ENCODE results near the gene ZMYND8.
A peak's percentile ranks its signal among the peaks of the same experiment; 100 is the strongest.

ZMYND8 gene

DNA sequence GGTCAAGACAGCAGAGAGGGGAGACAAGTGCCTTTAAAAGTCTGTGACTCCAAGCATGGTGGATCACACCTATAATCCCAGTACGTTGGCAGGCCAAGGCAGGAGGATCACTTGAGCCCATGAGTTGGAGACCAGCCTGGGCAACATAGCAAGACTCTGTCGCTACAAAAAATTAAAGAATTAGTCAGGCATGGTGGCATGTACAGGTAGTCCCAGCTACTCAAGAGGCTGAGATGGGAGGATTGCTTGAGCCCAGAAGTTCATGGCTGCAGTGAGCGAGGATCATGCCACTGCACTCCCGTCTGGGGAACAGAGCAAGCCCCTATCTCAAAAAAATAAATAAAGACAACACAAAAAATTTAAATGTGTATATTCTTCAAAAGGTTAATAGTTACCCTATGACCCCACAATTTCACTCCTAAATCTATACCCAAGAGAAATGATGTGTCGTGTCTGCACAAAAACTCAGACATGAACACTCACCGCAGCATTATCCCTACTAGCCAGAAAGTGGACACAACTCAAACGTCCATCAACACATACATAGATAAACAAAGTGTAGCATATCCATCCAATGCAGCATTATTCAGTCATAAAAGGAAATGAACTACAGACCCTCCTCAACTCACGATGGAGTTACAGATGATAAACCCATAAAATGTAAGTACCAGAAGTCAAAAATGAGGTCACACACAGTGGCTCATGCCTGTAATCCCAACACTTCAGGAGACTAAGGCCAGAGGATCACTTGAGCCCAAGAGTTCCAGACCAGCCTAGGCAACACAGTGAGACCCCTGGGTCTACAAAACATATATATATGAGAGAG lies 23.9 kb downstream of the ZMYND8 start:
- DNase-seq = no peak

DNA sequence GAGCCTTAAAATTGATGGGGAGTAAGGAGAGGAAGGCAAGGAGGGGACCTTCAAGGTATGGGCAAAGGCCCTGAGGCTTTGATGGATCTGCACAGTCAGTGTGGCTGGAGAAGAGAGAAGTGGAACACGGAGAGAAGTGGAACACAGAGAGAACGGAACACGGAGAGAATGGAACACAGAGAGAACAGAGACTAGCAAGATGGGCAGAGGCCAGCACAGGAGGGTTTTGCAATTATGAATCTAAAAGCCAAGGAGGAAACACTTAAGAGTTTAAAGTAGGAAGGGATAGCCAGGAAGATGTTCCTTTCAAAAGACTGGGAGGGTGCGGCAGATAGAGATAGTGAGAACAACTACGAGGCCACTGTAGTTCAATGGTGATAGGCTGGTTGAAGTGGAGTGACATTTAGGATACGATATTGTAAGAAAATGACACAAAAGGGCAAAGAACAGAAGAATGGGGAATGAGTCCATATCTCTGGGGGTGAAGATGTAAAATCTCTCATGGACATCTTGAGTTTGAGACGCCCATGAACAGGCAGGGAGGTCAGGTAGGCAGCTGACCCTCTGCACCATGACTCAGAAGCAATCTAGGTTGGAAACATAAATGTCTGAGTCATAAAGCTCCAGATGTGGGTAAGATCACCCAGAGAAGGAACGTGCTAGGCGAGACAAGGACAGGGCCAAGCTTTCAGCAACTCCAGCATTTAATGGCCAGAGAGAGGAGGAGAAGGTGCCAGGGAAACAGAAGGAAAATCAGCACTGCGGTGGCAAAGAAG lies 25.4 kb downstream of the ZMYND8 start:
- DNase-seq = no peak

DNA sequence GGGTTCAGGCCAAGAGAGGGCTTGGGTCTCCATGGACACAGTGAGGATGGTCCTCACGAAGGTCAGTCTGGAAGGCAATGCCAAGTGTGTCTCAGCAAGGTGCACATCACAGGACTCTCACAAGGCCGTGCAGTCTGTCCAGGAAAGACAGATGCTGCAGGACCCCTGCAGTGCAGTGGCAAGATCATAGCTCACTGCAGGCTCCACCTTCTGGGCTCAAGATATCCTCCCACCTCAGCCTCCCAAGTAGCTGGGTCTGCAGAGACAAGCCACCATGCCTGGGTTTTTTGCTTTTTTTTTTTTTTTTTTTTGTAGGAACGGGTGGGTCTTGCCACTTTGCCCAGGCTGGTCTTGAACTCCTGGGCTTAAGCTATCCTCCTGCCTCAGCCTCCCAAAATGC lies 26.4 kb downstream of the ZMYND8 start:
- DNase-seq = no peak

DNA sequence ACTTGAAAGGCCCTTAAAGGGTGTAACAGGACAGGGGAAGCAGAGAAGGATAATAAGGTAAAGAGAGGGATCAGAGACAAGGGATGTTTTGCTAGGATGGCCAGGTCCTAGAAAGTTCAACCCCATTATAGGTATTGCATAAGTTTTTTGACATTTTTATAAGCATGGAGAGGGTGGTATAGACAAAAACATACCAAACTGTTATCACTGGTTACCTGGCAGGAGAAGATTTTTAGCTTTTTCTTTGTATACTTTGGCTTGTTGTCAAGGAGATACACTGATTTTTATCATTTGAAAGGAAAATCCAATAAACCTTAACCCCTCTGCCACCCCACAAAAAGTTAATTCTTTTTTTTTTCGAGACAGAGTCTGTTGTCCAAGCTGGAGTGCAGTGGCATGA lies 28.4 kb downstream of the ZMYND8 start:
- no peak for DNase-seq

DNA sequence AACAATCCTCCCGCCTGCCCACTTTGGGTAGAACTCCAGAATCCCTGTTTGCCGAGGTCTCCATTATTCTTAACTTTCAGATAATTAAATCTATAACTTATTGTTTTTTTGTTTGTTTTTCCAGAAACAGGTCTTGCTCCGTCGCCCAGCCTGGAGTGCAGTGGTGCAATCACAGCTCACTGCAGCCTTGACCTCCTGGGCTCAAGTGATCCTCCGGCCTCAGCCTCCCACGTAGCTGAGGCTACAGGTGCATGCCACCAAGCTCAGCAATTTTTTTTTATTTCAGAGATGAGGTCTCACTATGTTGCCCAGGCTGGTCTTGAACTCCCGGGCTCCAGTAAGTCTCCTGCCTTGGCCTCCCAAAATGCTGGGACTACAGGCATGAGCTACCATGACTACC lies 28.8 kb downstream of the ZMYND8 start:
- no peak for DNase-seq

DNA sequence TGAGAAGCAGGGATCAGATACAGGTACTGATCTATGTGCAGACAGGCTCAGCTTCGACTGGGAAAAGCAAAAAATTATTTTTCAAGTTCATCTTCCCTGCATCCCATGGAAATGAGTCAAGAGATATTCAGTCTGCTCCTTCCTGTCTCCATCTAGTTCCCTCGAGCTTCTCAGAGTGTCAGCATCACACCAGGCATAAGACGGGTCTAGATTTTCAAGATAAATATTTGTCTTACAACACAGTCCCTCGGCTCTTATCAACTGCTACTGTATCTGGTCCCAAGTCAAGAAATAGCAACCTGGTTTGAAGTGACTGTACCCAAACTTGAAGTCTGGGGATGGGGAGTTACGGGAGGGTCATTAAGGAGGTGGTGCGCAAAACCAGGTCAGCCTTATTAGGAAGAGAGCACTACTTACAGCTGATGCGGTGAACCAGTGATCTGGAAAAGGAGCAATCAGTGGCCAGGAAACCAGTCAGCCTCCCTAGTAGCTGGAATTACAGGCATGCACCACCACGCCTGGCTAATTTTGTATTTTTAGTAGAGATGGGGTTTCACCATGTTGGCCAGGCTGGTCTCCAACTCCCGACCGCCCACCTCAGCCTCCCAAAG lies 29.7 kb downstream of the ZMYND8 start:
- no peak for DNase-seq

DNA sequence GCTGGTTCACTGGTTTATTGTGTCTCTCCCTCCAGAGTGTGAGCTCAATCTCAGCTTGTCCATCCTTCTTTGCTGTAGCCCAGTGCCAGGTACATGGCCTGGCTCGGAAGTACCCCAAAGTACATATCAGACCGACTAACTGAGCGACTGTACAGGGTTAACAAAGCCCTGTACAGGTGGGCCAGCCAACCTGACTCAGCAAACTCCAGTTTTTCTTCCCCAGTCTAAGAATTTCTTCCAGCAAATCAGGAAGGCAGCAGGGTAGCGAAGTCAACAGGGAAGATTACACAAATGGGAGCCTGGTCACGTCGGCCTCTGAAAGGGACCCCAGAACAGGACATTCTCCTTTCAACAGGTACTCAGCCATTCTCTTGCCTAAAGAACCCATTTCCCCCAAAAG lies 31.3 kb downstream of the ZMYND8 start:
- no peak for DNase-seq

DNA sequence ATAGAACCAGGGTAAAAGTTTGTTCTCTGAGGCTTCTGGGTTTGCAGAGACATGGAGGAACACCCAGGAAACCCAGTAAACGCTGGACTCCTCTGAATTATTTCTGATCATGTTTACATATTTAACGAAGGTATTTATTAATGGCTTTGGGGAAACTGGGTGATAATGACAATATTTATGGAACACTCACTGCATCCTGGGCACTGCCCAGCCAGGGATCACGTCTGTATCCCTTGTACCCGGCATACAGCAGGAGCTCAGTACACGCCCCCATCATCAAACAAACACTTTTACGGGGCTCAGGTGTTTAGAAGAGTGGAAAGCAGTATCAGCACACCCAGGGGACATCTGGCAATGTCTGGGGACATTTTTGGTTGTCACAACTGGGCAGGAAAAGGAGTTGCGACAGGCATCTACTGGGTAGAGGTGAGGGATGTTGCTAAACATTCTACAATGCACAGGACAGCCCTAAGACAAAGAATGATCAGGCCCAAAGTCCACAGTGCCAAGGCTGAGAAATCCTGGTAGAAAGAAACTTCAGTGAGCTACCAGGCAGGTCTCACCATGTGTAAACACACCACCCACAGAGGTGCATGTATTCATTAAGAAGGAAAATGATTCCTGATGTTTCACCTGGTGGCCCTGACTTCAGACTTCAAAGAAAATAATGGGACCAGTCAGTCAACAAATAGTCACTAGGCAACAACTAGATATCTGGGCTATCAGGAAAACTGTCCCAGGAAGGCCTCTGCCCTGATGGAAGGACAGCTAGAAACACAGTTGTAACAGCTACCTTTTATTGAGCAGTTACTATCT lies 35.3 kb downstream of the ZMYND8 start:
- no peak for DNase-seq

DNA sequence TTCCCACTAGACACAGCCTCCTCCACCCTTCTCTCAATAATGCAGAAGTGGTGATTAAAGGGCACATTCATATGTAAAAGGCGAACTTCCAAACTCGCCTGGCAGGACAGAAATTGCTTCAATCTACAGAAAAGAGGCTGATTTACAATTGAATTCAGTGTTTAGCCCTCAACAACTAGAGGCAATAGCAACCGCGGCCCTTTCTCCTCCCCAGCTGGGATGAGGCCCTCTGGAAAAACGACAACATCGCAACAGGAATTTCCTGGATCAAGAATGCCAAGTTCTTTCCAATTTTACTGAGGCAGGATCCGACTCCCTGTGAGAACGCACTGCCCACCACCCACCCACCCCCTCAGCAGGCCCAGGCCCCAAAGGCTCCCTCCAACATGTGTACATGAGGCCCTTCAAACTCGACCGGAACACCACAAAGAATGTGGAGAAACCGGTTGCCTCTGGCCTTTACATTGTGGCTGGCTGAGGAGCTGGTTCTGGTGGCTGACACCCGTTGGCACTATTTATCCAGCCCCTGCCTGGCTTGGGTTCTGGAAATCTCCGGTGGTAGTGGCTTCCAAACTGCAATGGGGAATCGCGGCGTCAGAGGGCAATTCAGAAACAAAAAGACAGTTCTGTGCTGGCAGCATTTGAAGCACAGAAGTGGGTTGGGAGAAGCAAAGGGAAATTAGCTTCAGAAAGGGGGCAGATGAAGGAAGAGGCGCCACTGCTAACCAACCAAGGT lies 36.8 kb downstream of the ZMYND8 start:
- DNase-seq = no peak

DNA sequence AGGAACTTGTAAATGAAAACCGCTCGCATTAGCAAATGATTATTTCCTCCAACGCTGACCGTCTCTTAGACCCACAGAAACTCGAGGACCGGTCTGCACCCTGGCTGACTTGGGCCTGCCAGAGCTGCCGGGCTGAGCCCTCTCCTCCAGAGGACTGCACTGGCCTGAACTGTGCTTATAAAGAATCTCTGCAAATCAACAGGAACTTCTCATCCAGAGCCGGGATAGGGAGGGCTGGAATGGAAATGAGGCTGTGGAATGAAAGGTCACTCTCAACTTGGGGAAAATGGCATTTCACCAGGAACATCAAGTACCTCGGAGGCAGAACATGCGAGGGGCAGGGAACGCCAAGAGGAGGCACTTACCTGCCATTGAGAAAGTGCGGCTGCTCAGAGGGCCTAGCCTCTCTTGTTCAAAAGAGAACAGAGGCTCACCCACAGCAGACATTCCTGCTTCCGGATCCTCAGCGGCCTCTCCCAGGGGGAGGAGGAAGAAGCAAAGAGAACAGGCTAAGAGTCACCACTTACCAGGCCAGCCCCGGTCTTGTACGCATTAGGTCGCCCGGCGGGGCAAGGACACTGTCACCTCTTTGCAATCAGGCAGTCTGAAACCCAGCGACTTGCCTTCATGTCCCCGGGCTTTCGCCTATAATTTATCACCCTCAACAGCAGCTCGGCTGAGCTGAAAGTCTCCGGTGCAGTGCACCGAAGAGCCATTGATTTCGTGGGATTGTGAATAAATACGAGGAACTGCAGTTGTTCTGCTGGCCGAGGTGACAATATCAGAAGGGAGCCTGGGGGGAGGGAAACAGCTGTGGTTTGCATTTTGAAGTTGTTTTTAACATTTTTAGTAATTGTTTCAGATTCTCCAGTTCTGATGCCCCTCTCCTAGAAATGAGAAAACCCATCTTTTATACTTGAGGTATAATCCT lies 37.6 kb downstream of the ZMYND8 start:
- DNase-seq = peak; percentile 9

DNA sequence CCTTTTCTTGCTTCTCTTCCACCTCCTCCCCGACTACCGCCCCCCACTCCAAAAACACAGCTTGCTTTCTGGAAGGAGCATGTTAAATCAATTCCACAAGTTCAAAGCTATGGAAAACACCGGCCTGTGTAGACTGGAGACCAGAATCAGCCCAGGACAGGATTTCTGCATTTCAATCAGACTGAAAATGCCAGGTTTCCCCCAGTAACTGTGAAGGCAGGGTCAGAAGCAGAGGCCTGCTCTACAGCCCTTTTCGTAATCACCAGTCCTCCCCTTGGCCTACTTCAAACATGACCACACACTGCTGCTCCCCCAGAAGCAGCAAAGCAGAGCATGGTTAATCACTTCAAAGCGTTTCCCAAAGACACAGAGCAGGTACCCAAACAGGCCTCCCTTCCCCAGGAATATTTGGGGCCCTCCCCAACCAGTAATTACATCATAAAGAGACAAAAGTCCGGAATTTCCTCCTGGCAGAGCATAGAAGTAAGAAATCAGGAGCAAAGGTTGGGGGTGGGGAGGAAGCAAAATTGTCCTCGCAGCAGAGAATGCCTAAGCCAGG lies 38.4 kb downstream of the ZMYND8 start:
- DNase-seq = no peak

DNA sequence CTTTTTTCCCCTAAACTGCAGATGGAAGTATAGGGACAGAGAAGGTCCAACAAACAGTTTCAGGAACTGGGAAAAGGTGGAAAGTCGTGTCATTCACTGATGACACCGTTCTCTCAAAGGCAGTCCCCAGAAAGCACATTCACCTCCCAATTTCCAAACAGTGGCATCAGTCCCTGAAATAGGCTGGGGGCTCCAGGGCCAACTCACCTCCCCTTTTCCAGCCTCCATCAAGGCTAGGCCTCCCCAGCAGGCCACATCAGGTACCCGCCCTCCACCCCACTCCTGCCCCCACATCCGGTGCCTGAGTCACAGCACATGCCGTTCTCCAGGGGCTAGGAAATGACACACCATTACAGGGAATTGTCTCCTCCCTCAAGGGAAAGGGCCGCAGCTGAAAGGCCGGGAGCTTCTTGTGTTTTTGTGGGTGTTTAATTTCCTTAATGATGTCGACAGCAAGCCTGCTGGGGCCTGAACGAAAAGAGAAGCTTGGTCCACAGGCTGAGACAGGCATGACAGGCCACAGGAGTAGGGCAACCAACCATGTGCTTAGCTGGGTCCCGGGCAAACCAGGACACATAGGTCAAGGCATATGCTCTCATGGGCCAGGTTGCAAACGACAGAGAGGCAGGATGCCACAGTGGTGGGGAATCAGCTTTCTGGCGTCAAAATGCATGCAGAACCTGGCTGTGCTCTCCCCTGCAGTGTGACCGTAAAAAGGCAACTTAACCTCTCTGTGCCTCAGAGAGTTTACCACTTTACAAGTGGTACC lies 39.2 kb downstream of the ZMYND8 start:
- DNase-seq = peak; percentile 74

DNA sequence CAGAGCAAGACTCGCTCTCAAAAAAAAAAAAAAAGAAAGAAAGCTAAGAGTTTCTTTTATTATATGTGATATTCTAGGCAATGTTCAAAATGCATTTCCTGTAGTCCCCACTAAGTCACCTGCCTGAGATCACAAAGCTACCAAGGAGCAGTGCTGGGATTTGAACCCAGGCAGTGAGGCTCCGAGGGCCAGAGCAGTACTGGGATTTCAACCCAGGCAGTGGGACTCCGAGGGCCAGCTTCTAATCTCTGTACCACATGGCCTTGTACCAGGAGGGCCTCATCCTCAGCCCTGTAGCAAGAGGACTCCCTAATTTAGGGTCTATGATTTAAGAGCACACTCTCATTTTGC lies 39.7 kb downstream of the ZMYND8 start:
- DNase-seq = no peak

DNA sequence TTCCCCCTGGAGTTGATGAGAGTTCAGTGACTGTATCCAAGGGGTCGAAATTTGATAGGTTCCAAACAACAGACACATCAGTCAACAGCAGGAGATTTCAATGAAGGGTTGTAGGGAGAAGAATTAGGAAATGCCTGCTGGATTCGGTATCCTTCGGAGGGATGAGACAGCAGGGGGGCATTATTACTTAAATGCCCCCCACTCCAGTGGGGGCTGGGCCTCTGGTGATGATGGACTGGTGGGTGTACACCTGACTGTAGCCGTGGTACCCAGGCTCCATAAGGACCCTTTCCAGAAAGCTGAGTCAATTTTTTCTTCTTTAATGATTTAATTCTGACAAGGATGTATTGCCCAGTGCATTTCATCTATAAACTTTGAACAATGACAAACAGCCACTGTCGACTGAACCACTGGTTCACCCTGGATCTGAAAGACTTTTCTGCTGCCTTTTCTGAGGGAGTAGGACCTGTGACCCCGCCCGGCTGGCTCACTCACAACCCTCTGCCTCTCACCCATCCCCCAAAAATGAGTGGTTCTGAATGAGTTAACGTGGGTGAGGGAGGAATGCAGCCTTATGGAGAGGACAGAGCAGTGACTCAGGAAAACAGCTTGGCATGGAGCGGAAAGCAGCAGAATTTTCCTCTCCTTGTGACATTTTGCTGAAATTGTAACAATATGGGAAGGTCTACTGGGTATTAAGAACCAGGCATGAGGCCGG lies 41.0 kb downstream of the ZMYND8 start:
- no peak for DNase-seq

DNA sequence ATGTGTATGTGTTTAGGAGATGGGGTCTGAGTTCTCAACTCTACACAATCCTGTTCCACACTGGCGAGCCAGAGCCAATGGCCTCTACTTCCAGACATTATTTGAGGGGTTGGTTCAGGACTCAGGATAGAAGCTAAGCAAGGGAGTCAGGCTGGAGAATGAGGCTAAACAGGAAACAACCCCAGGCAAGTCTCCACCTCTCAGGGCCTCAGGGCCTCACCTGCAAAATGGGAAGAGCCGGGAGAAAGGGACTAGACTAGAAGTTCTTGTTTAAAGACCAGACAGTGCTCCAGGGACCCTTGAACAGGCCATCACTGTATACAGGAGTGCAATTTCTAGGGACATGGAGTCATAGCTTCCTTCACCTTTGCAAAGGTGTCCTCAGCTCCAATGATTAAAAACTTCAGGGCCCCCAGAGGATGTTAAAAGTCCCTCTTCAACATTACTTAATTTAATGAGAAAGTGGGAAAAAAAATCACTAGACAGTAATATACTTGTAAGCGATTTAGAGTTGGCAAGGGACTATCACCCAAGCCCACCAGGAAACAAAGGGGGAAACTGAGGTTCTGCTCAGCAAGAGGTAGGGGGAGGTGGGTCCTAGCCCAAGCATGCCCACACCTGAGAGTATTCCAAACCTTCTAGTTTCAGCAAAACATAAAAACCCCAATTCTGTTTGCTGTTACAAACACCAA lies 41.7 kb downstream of the ZMYND8 start:
- no peak for DNase-seq

DNA sequence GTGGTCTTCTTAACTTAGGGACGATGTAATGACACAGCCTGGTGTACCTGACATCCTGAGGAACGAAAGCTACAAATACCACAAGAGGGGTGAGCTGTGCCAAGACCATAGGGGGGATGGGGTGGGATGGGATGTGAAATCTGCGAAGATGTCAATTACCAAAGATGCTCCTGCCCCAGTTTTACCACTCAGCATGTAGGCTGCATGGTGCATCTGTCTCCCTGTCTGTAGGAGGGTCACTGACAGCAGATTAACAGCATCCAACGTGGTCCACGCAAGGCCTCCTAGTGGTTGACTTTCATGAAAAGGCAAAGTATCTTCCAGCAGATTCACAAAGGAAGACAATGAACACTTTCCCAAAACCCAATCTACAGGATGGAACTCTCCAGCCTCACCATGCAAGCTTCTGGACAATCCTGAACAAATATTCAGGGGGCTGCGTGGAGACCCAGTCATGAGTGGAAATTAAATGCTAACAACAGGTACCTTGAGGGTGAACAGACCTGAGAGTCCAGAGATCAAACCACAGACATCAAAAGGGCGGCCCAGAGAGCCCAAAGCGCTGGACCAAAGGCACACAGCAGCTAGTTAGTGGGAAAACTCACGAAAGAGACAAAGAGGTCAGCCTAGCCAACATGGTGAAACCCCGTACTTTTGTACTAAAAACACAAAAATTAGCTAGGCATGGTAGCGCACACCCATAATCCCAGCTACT lies 44.4 kb downstream of the ZMYND8 start:
- no peak for DNase-seq

DNA sequence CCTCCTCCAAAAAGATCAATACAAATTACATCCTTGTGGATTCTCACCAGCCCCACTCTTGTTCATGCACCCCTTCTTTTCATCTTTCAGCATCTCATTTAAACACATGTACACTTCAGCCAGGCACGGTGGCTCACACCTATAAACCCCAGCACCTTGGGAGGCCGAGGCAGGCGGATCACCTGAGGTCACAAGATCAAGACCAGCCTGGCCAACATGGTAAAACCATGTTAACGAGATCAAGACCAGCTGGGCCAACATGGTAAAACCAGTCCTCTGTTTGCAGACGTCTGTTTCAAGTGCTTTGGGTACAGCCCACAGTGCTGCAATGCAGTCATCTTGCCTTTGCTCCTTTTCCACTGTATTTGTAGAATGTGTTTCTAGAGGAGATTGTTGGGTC lies 45.3 kb downstream of the ZMYND8 start:
- DNase-seq = no peak

DNA sequence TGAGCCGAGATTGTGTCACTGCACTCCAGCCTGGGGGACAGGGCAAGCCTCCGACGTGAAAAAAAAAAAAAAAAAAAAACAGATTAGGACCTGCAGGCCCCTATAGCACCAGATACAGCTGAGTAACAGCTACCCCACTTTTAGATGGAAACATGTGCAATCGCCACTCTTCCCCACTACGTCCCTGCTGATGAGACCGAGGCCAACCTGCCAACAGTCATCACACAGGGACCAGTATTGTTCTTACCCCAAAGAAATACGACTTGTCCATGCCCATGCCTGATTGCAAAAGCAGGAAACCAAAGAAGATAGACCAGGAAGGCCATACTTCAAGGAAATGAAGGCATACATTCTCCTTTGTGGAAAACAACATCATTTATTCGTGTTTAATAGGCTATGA lies 45.8 kb downstream of the ZMYND8 start:
- DNase-seq = no peak
